H1 (cell line): Measurements from ENCODE around the gene CA14. TPM values are rescaled to one million over a fixed set of nuclear protein-coding genes. Genes with fewer than 3 reads are reported as not detected.
A peak's percentile ranks its signal among the peaks of the same experiment; 100 is the strongest.
"Not testable (repeated sequence)": the region's sequence is repeated elsewhere in the genome, so short reads cannot be mapped to it uniquely, and the experiment has no call there.

Experiments used
- CTCF ChIA-PET: fragments of 300-600 bp; sonication (Branson Sonifier 250); formaldehyde crosslinking; loops from one replicate; lab custom pipeline; 2021; ENCODE audit not compliant: partially characterized antibody; lab: Charles Lee
- POLR2A ChIA-PET: fragments of 300-600 bp; sonication (Branson Sonifier 250); formaldehyde crosslinking; loops from one replicate; lab custom pipeline; 2021; ENCODE audit warnings: inconsistent platforms; ENCODE audit not compliant: partially characterized antibody; lab: Charles Lee
- DNase-seq, 2 experiments: peaks; one replicate each; pipeline versions ENCODE4 v3.0.0 to v3.0.0-alpha.2; 2010 to 2022; ENCODE audit warnings: low spot score in 2 of 2, low read depth in 1 of 2, mixed read lengths in 1 of 2
- FAIRE-seq: peaks from 2 replicates; lab custom pipeline; 2011; peaks lifted over from hg19 to GRCh38; lab: Jason Lieb, UNC
- H2AFZ ChIP-seq: 2 replicates; pipeline ENCODE4 v1.8.1; 2012; ENCODE audit warnings: low read length, inconsistent platforms
- H2AK5ac ChIP-seq: 2 replicates; pipeline ENCODE4 v1.6.1; 2013; ENCODE audit warnings: low read depth, low read length
- H2BK120ac ChIP-seq: replicated peaks from 2 replicates; pipeline ENCODE3; 2013; ENCODE audit warnings: low read depth, low read length, inconsistent platforms
- H2BK12ac ChIP-seq: 2 replicates; pipeline ENCODE4 v1.6.1; 2013; ENCODE audit warnings: low read depth, low read length
- H2BK15ac ChIP-seq: 2 replicates; pipeline ENCODE4 v1.6.1; 2013; ENCODE audit warnings: low read length
- H2BK20ac ChIP-seq: 2 replicates; pipeline ENCODE4 v1.6.1; 2013; ENCODE audit warnings: low read length
- H2BK5ac ChIP-seq: 2 replicates; pipeline ENCODE4 v1.6.1; 2013; ENCODE audit warnings: low read depth, low read length
- H3K14ac ChIP-seq: 2 replicates; pipeline ENCODE4 v1.6.1; 2013; ENCODE audit warnings: inconsistent platforms; ENCODE audit not compliant: insufficient read length
- H3K18ac ChIP-seq: 2 replicates; pipeline ENCODE4 v1.6.1; 2013; ENCODE audit warnings: low read length; ENCODE audit errors: extremely low read depth
- H3K23ac ChIP-seq: 2 replicates; pipeline ENCODE4 v1.6.1; 2013; ENCODE audit warnings: inconsistent platforms; ENCODE audit not compliant: insufficient read length
- H3K23me2 ChIP-seq: 2 replicates; pipeline ENCODE4 v1.6.1; 2013; ENCODE audit warnings: low read depth, low read length
- H3K27ac ChIP-seq: 2 replicates; pipeline ENCODE4 v1.6.1; 2011; ENCODE audit warnings: low read depth, low read length, inconsistent platforms
- H3K27me3 ChIP-seq, 4 experiments: replicated peaks in 1 of 4; 1 replicate in 1 of 4; 2 replicates in 3 of 4; pipeline versions ENCODE4 v1.6.1 to v1.8.1; 2011 to 2013; ENCODE audit warnings: low read length in 3 of 4, mild to moderate bottlenecking in 3 of 4, inconsistent platforms in 2 of 4, mixed read lengths in 2 of 4, moderate library complexity in 1 of 4; ENCODE audit not compliant: control insufficient read depth in 3 of 4, insufficient read depth in 3 of 4; ENCODE audit errors: extremely low read depth in 1 of 4
- H3K36me3 ChIP-seq, 4 experiments: 2 replicates each; pipeline versions ENCODE4 v1.6.1 to v1.8.1; 2011 to 2013; ENCODE audit warnings: mild to moderate bottlenecking in 4 of 4, low read length in 3 of 4, moderate library complexity in 2 of 4, control low read depth in 1 of 4, inconsistent platforms in 1 of 4; ENCODE audit not compliant: insufficient read depth in 4 of 4, control insufficient read depth in 2 of 4
- H3K4ac ChIP-seq: replicated peaks from 2 replicates; pipeline ENCODE3; 2013; ENCODE audit warnings: low read length, low read depth, mixed read lengths, inconsistent platforms; ENCODE audit not compliant: insufficient read length
- H3K4me1 ChIP-seq, 4 experiments: replicated peaks in 1 of 4; 1 replicate in 1 of 4; 2 replicates in 3 of 4; pipeline versions ENCODE4 v1.6.1 to v1.8.1; 2011 to 2013; ENCODE audit warnings: low read length in 3 of 4, inconsistent platforms in 2 of 4, mixed read lengths in 1 of 4; ENCODE audit not compliant: insufficient read depth in 4 of 4, control insufficient read depth in 3 of 4
- H3K4me2 ChIP-seq, 2 experiments: 2 replicates each; pipeline versions ENCODE4 v1.6.1 to v1.8.1; 2011 to 2013; ENCODE audit warnings: low read depth in 2 of 2, low read length in 2 of 2, control low read depth in 1 of 2, inconsistent platforms in 1 of 2, mild to moderate bottlenecking in 1 of 2; ENCODE audit not compliant: insufficient read depth in 1 of 2
- H3K4me3 ChIP-seq, 4 experiments: fragments of 200-600, 300-600 bp in 1 of 4; sonication (generic), shearing (Covaris generic), sonication (Bioruptor Twin) in 1 of 4; 2 replicates each; pipeline versions ENCODE4 v1.5.1 to v1.8.1; 2011 to 2016; ENCODE audit warnings: low read length in 4 of 4, low read depth in 3 of 4, control low read depth in 2 of 4, inconsistent platforms in 2 of 4, mild to moderate bottlenecking in 2 of 4, mixed read lengths in 1 of 4, moderate library complexity in 1 of 4; ENCODE audit not compliant: insufficient read depth in 2 of 4; ENCODE audit errors: extremely low read depth in 1 of 4
- H3K56ac ChIP-seq: replicated peaks from 2 replicates; pipeline ENCODE3; 2013; ENCODE audit warnings: low read depth, mild to moderate bottlenecking, mixed read lengths, low read length, inconsistent platforms; ENCODE audit not compliant: insufficient read length
- H3K79me1 ChIP-seq: 2 replicates; pipeline ENCODE4 v1.6.1; 2013; ENCODE audit warnings: low read depth, low read length, control low read depth
- H3K79me2 ChIP-seq, 2 experiments: 2 replicates each; pipeline versions ENCODE4 v1.6.1 to v1.8.1; 2012 to 2013; ENCODE audit warnings: low read length in 2 of 2, mild to moderate bottlenecking in 2 of 2, inconsistent platforms in 1 of 2; ENCODE audit not compliant: insufficient read depth in 2 of 2, control insufficient read depth in 1 of 2
- H3K9ac ChIP-seq, 4 experiments: replicated peaks in 1 of 4; 1 replicate in 1 of 4; 2 replicates in 3 of 4; pipeline versions ENCODE4 v1.6.1 to v1.8.1; 2011 to 2013; ENCODE audit warnings: low read depth in 3 of 4, low read length in 3 of 4, control low read depth in 2 of 4, mild to moderate bottlenecking in 2 of 4, moderate library complexity in 2 of 4, inconsistent platforms in 1 of 4; ENCODE audit errors: extremely low read depth in 1 of 4
- H3K9me3 ChIP-seq, 2 experiments: 2 replicates each; pipeline versions ENCODE4 v1.6.1 to v1.8.1; 2012 to 2013; ENCODE audit warnings: mild to moderate bottlenecking in 2 of 2, moderate library complexity in 2 of 2, control low read depth in 1 of 2, inconsistent platforms in 1 of 2, low read depth in 1 of 2, low read length in 1 of 2, mixed read lengths in 1 of 2; ENCODE audit not compliant: insufficient read depth in 2 of 2
- H4K20me1 ChIP-seq, 2 experiments: replicated peaks in 1 of 2; 2 replicates each; pipeline versions ENCODE3 to v1.8.1; 2011 to 2013; ENCODE audit warnings: inconsistent platforms in 2 of 2, low read length in 2 of 2, mild to moderate bottlenecking in 1 of 2; ENCODE audit not compliant: insufficient read depth in 2 of 2, control insufficient read depth in 1 of 2
- H4K5ac ChIP-seq: 2 replicates; pipeline ENCODE4 v1.6.1; 2013; ENCODE audit warnings: low read length, low read depth, mixed read lengths, inconsistent platforms; ENCODE audit not compliant: insufficient read length
- H4K8ac ChIP-seq: 2 replicates; pipeline ENCODE4 v1.8.0; 2013; ENCODE audit warnings: mild to moderate bottlenecking, moderate library complexity, low read length, inconsistent platforms; ENCODE audit not compliant: insufficient read depth; ENCODE audit errors: extremely low read depth
- H4K91ac ChIP-seq: replicated peaks from 2 replicates; pipeline ENCODE3; 2013; ENCODE audit warnings: low read length, mixed read lengths, inconsistent platforms; ENCODE audit not compliant: insufficient read length
- WGBS, 2 experiments: shearing (Covaris generic) in 1 of 2; methylation state at CpG; one replicate each; pipeline versions ENCODE4 v1.1.6 to v1.1.7; 2013 to 2015; ENCODE audit warnings: low lambda C conversion rate in 2 of 2, mixed read lengths in 2 of 2, inconsistent platforms in 1 of 2, low coverage in 1 of 2, missing lambda C conversion rate in 1 of 2; ENCODE audit not compliant: insufficient replicate concordance in 2 of 2, insufficient coverage in 1 of 2, insufficient read length in 1 of 2; ENCODE audit errors: extremely low coverage in 1 of 2, missing lambda C conversion rate in 1 of 2; 5-methylcytosine and 5-hydroxymethylcytosine counted together
- polyA plus RNA-seq, 7 experiments: library from polyadenylated mRNA; depleted of rRNA in 3 of 7; stranded (reverse) in 5 of 7; unstranded in 2 of 7; fragments of >200 nt in 5 of 7; fragments of 200-250 nt in 2 of 7; gene quantifications; 1 replicate in 5 of 7; 2 replicates in 1 of 7; 4 replicates in 1 of 7; pipeline versions ENCODE4 v1.2.1 to v1.2.3, GENCODE V29; 2011 to 2013; ENCODE audit warnings: missing spikeins in 2 of 7, mixed read lengths in 2 of 7
- total RNA-seq: library from RNA; stranded (reverse); fragmentation: NEBNext Ultra II Directional; extraction: Animal tissue kit (Norgen Biotek cat#: 25700); gene quantifications from 2 replicates; pipeline ENCODE4 v1.2.1, GENCODE V29; 2021

CA14 gene
- total and polyA plus RNA-seq, 2 of the 8 experiments (the other 6 are each of a cell fraction or from before 2014, with no cell fraction given), result 52.3 to 105 TPM

DNA sequence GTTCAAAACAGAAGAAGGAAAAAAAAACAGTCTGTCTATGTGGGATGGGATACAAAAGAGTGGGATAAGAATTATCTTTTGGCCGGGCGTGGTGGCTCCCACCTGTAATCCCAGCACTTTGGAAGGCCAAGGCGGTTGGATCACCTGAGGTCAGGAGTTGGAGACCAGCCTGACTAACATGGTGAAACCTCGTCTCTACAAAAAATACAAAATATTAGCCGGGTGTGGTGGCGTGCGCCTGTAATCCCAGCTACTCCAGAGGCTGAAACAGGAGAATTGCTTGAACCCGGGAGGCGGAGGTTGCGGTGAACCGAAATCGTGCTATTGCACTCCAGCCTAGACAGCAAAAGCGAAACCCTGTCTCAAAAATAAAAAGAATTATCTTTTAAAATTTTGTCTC lies 20.4 kb upstream of the CA14 start:
- not testable (repeated sequence) for H2BK20ac ChIP-seq, FAIRE-seq, H4K91ac ChIP-seq, H3K23me2 ChIP-seq, H2BK12ac ChIP-seq, H3K27me3 ChIP-seq, H2BK5ac ChIP-seq, H3K23ac ChIP-seq, H3K4me1 ChIP-seq, H3K36me3 ChIP-seq, H2BK15ac ChIP-seq, H3K79me1 ChIP-seq, H4K8ac ChIP-seq, H3K56ac ChIP-seq, H3K9me3 ChIP-seq, H2AK5ac ChIP-seq, H2BK120ac ChIP-seq, H3K4ac ChIP-seq, H3K14ac ChIP-seq, H4K5ac ChIP-seq, DNase-seq, H4K20me1 ChIP-seq, H2AFZ ChIP-seq
- peak overlapping the region; percentile 71; the same call in 1 of the 2 replicates for H3K18ac ChIP-seq
- CTCF ChIA-PET, result interaction anchor here (1.1 to 1.5 kb wide), 3 partner anchors 15 to 296 kb away, joined by 3 to 7 read pairs (median 4); no protein-coding TSS in a partner anchor
- 91% methylated on average over 13 of the region's 13 CpGs; no CpG with 5 or more reads in 1 of the 2 experiments for WGBS, 2 experiments
- peaks cover 22 to 37% of the 10 kb centered on the region in 2 experiments for H3K79me2 ChIP-seq
- peak overlapping the region; percentile 84 to 99 (median 98); a peak in 6 of 8 replicates for H3K4me3 ChIP-seq
- H3K4me2 ChIP-seq, result peak overlapping the region; percentile 77 to 86
- peak overlapping the region; percentile 97; the same call in 1 of the 2 replicates for H3K27ac ChIP-seq
- POLR2A ChIA-PET, result interaction anchor here (0.6 to 5.6 kb wide), 13 partner anchors 9 to 133 kb away, joined by 3 to 61 read pairs (median 3); partner anchors contain the start of genes APH1A, CA14 and RPRD2
- peak overlapping the region in 1 of 4 experiments; percentile 91; a peak in 2 of 7 replicates for H3K9ac ChIP-seq
